Measurements from ENCODE around the gene RUNX2. TPM values are rescaled to one million over a fixed set of nuclear protein-coding genes. Genes with fewer than 3 reads are reported as not detected.

RUNX2 gene
- total RNA-seq, 3 donors from 2014 or later = 2.7 to 7.3 (median 7.2) TPM

DNA sequence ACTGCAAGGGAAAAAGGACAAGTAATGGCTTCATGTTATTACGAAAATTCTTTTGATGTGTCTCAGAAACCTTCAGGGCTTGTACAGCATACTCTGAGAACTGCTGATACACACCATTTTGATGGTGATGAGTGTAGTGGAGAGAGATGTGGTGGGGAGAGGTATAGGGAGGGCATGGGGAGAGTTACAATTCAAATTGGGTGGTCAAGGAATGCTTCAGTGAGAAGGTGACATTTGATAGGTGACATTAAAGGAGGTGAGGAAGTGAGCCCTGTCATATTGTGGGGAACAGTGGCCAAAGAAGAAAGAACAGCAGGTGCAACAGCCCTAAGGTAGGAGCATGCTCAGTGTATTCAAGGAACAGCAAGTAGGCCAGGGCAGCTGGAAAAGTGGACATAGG is 368.6 kb downstream of the RUNX2 start:
- Histone ChIP-seq H3K4me3 (no peak overlapping the region), H3K27ac (no peak overlapping the region), H3K4me1 (no peaks in the 10 kb centered on the region), H3K36me3 (no peaks in the 10 kb centered on the region), H3K27me3 (no peaks in the 10 kb centered on the region), H3K9me3 (no peaks in the 10 kb centered on the region)
- DNase-seq (ENCODE audit: low spot score in 2 of 2) = no peak
- TF ChIP-seq POLR2A (IDR thresholded peaks at IDR 0.05) = no peak
- TF ChIP-seq POLR2AphosphoS5 (IDR thresholded peaks at IDR 0.05) = no peak
- TF ChIP-seq, protein P1, sequence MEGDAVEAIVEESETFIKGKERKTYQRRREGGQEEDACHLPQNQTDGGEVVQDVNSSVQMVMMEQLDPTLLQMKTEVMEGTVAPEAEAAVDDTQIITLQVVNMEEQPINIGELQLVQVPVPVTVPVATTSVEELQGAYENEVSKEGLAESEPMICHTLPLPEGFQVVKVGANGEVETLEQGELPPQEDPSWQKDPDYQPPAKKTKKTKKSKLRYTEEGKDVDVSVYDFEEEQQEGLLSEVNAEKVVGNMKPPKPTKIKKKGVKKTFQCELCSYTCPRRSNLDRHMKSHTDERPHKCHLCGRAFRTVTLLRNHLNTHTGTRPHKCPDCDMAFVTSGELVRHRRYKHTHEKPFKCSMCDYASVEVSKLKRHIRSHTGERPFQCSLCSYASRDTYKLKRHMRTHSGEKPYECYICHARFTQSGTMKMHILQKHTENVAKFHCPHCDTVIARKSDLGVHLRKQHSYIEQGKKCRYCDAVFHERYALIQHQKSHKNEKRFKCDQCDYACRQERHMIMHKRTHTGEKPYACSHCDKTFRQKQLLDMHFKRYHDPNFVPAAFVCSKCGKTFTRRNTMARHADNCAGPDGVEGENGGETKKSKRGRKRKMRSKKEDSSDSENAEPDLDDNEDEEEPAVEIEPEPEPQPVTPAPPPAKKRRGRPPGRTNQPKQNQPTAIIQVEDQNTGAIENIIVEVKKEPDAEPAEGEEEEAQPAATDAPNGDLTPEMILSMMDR (IDR thresholded peaks at IDR 0.05) = no peak
- intact Hi-C loops (cut with DNase I; ENCODE audit: low total_unique reads) = no loop called here

GRCh38 chr6:45697605-45698004 is 369.5 kb downstream of the RUNX2 start:
- Histone ChIP-seq H3K27me3 (no peaks in the 10 kb centered on the region), H3K27ac (no peak overlapping the region), H3K36me3 (no peaks in the 10 kb centered on the region), H3K4me1 (no peaks in the 10 kb centered on the region), H3K4me3 (no peak overlapping the region), H3K9me3 (no peaks in the 10 kb centered on the region)
- DNase-seq (ENCODE audit: low spot score in 2 of 2) = no peak
- intact Hi-C loops (cut with DNase I; ENCODE audit: low total_unique reads) = no loop called here
- no peak for TF ChIP-seq POLR2AphosphoS5 (IDR thresholded peaks at IDR 0.05)
- TF ChIP-seq POLR2A (IDR thresholded peaks at IDR 0.05) = no peak

GRCh38 chr6:45698046-45698445 is 369.9 kb downstream of the RUNX2 start:
- Histone ChIP-seq H3K4me1 (no peaks in the 10 kb centered on the region), H3K36me3 (no peaks in the 10 kb centered on the region), H3K27ac (no peak overlapping the region), H3K9me3 (no peaks in the 10 kb centered on the region), H3K27me3 (no peaks in the 10 kb centered on the region), H3K4me3 (no peak overlapping the region)
- intact Hi-C loops (cut with DNase I; ENCODE audit: low total_unique reads) = no loop called here
- TF ChIP-seq POLR2A (IDR thresholded peaks at IDR 0.05) (no peak), POLR2AphosphoS5 (IDR thresholded peaks at IDR 0.05) (no peak)
- TF ChIP-seq, protein P1 (IDR thresholded peaks at IDR 0.05) = no peak
- no peak for DNase-seq (ENCODE audit: low spot score in 2 of 2)

DNA sequence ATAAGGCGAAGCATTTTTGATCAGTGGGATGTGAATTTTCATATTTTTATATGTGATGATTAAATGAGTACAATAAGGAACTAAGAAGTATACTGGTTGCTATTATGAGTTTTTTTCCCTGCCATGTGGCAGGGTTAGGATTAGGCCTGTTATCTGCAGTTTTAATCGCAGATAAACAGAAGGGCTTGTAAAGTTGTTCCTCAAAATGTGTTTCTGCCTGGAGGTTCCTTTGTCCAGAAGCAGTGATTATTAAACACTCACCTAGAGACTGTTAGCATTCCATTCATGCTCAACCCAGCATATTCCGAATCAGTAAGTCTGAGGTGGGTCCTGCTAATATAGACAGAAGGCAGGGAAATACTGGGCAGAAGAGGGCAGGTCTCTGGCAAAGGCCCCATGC is 371.5 kb downstream of the RUNX2 start:
- H3K27ac ChIP-seq = no peak overlapping the region
- H3K27me3 ChIP-seq = no peaks in the 10 kb centered on the region
- no peaks in the 10 kb centered on the region for H3K36me3 ChIP-seq
- TF ChIP-seq POLR2AphosphoS5 (IDR thresholded peaks at IDR 0.05) = no peak
- TF ChIP-seq, protein P1 (IDR thresholded peaks at IDR 0.05) = no peak
- DNase-seq (ENCODE audit: low spot score in 2 of 2) = no peak
- H3K4me3 ChIP-seq = no peak overlapping the region
- no peaks in the 10 kb centered on the region for H3K4me1 ChIP-seq
- no peaks in the 10 kb centered on the region for H3K9me3 ChIP-seq
- intact Hi-C loops (cut with DNase I; ENCODE audit: low total_unique reads) = no loop called here

DNA sequence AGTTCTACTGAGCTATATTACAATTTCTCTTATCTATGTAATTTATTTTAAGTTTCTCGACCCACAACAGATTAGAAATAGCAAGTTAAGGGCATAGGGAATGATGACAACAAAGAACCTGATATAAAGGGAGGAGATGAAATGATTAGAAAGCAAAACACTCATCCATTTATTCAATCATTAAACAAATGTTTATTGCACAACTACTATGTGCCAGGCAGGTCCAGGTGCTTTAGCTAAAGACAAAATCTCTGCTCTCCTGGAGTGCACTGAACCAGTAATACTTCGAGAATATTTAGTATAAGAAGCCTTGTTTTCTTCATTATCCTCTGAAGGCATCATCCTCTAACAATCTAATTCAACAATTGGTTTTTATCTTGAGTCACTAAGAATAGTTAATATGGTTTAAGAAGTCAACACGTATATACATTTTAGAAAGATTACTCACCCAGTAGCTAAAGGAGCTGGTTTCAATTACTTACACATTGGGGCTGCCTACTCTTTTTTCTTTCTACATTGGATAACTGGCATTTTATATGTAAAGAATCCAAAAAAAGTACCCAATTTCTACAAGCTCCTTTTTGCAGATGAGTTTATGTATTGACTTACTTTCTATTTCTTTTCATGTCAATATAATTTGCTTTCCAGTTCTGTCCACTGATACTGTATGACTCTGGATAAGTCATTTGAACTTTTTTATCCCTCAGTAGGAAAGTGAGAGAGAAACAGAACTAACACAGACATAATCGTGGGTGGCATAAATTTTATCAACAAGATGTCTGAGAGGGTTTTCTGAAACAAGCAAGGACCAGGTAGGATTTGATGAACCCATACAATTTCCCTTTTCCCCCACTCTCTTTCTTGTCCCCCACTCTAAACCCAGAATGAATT is 375.0 kb downstream of the RUNX2 start:
- Histone ChIP-seq H3K36me3 (no peaks in the 10 kb centered on the region), H3K4me1 (no peaks in the 10 kb centered on the region), H3K27me3 (no peaks in the 10 kb centered on the region), H3K27ac (no peak overlapping the region), H3K4me3 (no peak overlapping the region), H3K9me3 (no peaks in the 10 kb centered on the region)
- intact Hi-C loops (cut with DNase I; ENCODE audit: low total_unique reads) = no loop called here
- TF ChIP-seq POLR2AphosphoS5 (IDR thresholded peaks at IDR 0.05) = no peak
- TF ChIP-seq, protein P1 (IDR thresholded peaks at IDR 0.05) = no peak
- no peak for TF ChIP-seq POLR2A (IDR thresholded peaks at IDR 0.05)
- no peak for DNase-seq (ENCODE audit: low spot score in 2 of 2)

All from breast epithelium (tissue), 4 donors.